HG03039 (cell line): ENCODE data around the gene STMN3.
"Not testable (repeated sequence)": the region's sequence is repeated elsewhere in the genome, so short reads cannot be mapped to it uniquely, and the experiment has no call there.

ENCODE experiments used
- ATAC-seq: cut with Tn5 transposase; IDR thresholded peaks from one replicate; pipeline ENCODE4 v1.9.1; 2021; ENCODE audit warnings: mild to moderate bottlenecking, moderate library complexity; ENCODE audit not compliant: unreplicated experiment

STMN3 gene

GRCh38 chr20:63678667-63679465, 25.6 kb upstream of the STMN3 start:
- no peak for ATAC-seq

GRCh38 chr20:63678071-63678470, 24.8 kb upstream of the STMN3 start:
- no peak for ATAC-seq

GRCh38 chr20:63675681-63676368, 22.6 kb upstream of the STMN3 start:
- ATAC-seq = no peak

GRCh38 chr20:63673951-63674350, 20.7 kb upstream of the STMN3 start:
- ATAC-seq = no peak

- ATAC-seq = no peak
Observed at GRCh38 chr20:63672666-63673065, 19.4 kb upstream of the STMN3 start.

GRCh38 chr20:63671695-63672094, 18.5 kb upstream of the STMN3 start:
- not testable (repeated sequence) for ATAC-seq

- no peak for ATAC-seq
Observed at GRCh38 chr20:63668351-63668750, 15.1 kb upstream of the STMN3 start.

- ATAC-seq = no peak
Observed at GRCh38 chr20:63667858-63668257, 14.6 kb upstream of the STMN3 start.

GRCh38 chr20:63665708-63666107, 12.5 kb upstream of the STMN3 start:
- no peak for ATAC-seq

- ATAC-seq = no peak
Observed at GRCh38 chr20:63664861-63665594, 11.8 kb upstream of the STMN3 start.

- no peak for ATAC-seq
Observed at GRCh38 chr20:63664143-63664851, 11.1 kb upstream of the STMN3 start.

GRCh38 chr20:63663332-63664066, 10.3 kb upstream of the STMN3 start:
- ATAC-seq = no peak

- no peak for ATAC-seq
Observed at GRCh38 chr20:63662813-63663189, 9.6 kb upstream of the STMN3 start.

- no peak for ATAC-seq
Observed at GRCh38 chr20:63661959-63662812, 9.0 kb upstream of the STMN3 start.

- ATAC-seq = no peak
Observed at GRCh38 chr20:63661108-63661507, 7.9 kb upstream of the STMN3 start.

GRCh38 chr20:63660622-63661021, 7.4 kb upstream of the STMN3 start:
- no peak for ATAC-seq

GRCh38 chr20:63660174-63660573, 7.0 kb upstream of the STMN3 start:
- ATAC-seq = not testable (repeated sequence)

- ATAC-seq = no peak
Observed at GRCh38 chr20:63659370-63659769, 6.1 kb upstream of the STMN3 start.

- no peak for ATAC-seq
Observed at GRCh38 chr20:63658749-63659187, 5.5 kb upstream of the STMN3 start.
